Activated CD8-positive, alpha-beta memory T cell treated with anti-CD3 and anti-CD28 coated beads for 1 hour (primary cell): ENCODE results near the gene SOX6.
"Not testable (repeated sequence)": the region's sequence is repeated elsewhere in the genome, so short reads cannot be mapped to it uniquely, and the experiment has no call there.

Experiments used
- DNase-seq, 2 donors: peaks; one replicate each; pipeline ENCODE4 v3.0.0-alpha.2; 2020; ENCODE audit warnings: low read depth in 1 of 2; ENCODE audit errors: extremely low read depth in 1 of 2

Gene SOX6

DNA sequence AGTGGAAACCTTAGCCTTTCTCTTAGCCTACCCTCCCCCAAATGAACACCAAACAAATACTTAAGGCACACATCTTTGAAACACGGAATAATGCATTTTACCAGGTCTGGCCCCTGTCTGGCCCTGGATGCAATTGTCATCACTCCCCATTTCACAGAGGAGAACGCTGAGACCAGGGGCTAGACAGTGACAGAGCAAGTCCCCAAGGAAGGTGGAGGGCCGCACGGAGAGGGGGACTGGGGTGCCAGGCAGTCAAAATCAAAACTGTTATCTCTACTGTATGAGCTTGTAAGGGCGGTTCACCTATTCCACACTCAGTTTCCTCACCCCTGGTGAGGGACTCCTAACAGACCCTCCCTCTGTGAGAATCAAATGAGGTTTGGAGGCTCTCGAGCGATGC lies 414.2 kb downstream of the SOX6 start:
- no peak for DNase-seq

DNA sequence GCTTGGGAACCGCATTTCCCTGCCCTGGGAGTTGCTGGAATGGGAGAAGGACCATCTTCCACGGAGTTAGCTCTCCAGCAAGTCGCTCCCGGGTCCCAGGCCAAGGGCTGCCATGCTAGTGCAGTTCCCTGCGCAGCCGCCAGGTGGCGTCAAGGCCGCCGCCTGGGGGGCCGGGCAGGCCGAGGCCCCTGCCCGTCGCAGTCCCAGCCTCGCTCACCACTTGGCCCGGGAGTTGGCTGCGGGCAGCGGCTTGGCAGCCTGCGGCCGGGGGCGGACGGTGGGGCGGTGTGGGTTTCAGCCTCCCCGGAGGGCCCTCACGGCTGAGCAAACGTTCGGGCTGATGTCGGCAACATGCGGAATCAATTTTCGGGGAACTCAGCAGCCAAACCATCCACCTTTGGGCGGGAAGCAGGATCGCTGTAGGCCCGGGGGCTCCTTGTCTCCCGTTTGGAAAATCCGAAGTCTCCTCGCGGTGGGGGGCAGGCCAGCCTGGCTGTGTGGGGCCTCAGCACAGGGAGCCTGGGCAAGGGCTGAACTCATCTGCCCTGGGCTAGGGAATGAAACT lies 415.1 kb downstream of the SOX6 start:
- no peak for DNase-seq

DNA sequence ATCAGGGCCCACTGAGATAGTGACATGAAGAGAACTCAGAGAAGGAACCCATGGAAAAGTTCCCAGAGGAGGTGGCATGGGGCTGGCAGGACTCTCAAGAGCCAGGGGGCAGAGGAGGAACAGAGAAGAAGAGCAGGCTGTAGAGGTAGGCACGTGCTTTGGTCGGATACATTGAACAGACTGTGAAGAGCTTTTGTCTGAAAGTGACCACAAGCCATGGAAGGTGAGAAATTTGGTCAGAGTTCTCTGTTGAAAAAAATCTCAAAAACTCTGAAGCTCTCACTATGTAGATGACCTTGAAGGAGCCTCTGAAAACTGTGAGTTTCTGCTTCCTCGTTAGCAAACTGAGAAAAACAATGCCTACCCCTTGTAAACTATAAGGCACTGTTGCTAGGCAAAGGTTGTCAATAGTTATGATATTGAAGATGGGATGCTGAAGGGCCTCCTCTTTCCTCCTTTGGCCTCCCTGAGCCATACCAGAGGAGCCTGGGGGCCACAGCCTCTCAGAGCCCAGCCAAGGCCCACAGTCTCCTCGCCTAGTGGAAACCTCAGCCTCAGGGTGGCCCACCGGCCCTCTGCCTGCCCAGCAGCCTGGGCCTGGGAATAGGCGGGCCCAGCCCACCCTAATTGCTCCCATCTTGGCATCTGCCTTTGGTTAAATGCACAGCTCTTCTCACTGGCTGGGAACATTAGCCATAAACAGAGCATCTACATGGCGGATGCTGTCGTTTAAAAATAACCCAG lies 415.7 kb downstream of the SOX6 start:
- no peak for DNase-seq

DNA sequence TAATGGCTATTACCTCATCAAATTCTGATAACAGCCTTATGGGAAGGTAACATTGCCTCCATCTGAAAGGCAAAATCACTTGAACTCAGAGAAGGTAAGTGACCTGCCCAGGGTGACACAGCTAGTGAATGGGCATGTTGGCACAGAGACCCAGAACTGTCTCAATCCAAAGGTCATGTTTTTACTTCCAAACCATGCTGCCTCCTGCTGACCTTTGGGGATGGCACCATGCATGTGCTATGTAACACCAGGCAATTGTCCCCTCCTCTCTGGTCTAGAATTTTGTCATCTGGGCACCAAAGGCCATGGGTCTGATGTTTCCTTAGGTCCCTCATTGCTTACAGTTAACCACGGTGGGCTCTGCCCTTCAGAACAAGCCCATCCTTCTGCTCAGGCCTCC lies 417.4 kb downstream of the SOX6 start:
- DNase-seq = no peak

DNA sequence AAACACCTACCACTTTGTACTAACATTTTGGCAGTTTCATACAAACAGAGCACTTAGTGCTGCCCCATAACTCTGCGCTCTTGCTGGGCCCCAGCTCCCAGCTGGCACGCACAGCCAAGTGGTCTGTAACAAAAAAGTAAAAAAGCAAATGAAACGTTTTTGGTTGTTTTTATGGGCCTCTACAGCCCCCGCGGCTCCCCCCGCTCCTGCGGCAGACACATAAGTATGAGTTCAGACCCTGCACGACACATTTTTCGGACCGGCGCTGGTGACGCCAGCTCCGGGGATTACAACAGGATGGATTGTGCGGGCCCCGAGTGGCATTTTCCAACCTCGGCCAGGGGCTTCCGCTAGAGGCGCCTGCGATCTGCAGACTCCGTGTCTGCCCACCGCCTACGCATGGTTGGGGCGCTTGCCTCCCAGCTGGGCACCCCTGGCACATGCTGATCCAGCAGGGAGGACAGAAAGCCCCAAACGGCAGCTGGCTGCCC lies 418.2 kb downstream of the SOX6 start:
- no peak for DNase-seq

DNA sequence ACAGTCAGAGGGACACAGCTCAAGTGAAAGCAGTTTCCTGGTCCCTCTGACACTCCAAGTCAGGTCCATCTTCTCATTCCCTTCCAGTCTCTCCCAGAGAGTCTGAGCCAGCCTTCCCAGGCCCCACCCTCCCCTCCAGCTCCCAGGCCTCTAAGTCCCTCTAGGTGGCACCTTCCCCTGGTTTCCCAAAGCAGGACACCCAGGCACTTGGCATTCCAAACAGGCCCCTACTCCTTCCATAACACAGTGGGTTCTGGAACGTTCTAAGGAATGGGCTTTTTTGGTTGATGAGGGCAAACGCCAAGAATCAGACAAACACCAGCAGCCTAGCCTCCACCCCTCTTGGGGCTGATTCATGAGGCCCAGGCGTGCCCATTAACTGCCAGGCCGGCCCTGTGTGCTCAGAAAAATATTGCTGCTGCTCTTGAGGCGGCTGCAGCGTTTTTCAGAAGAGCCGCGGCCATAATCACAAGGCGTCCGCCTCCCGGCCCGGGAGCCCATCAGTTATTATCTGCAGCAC lies 418.7 kb downstream of the SOX6 start:
- DNase-seq = no peak

DNA sequence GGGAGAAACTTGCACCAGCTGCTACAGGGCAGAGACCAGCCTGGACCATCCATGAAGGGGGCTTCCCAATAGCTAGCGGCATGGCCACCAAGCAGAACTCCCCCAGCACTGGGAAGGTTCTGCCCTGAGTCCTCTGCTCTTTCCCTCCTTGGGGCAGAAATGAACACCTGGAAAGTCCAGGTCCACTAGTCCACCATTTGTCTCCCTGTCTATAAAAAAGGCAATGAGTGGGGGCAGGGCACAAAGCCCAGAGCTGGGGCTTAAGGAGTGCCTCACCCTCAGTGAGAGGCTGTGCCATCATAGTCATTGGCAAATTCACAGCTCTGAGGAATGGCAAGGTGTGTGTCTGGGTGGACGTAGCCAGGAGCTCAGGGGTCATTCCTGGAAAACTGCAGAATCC lies 420.3 kb downstream of the SOX6 start:
- no peak for DNase-seq

DNA sequence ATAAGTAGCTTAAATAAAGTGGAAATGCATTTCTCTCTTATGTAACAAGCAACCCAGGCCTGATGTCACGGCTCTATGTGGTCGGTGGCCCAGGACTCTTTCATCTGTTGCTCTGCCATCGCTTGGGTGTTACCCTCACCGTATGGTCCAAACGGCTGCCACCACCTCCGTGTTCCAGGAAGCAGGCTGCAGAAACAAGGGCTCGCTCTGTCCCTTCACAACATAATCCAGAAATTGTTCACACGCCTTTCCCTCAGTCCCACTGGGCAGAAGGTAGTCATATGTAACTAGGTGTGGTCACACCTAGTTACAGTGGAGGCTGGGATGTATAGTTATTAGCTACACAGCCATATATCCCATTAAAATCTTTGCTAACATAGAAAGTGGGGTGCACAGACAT lies 421.0 kb downstream of the SOX6 start:
- DNase-seq = no peak

DNA sequence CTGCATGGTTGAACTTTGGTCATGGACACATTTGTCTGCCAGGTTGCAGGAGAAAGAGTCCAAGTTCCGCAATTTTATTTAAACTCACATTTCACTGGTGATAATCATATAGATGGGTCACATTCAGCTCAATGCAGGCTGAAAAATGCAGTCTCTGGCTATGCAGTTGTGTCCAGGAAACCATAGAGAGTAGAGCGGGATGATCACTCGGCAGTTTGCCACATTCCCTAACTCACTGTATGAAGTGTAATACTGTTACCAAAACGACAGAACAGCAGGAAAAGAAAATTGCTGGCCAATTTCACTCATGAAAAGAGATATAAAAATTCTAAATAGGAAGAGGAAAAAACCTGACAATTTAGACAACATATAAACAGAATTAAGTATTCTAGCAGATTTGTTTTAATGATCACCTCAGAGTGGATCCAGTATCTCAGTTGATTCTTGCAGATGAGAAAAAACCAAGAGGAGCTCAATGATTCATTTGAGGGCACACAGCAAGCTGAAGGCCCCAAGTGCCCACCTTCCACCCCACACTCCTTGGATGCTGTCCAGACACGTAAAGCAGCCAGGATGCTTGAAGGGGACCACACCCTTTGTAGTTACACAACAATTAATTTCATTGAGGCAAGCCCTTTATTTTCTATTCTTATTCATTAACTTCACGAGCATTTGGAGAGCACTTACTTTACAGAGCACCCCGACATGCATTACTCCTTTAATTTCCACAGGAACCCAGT lies 422.3 kb downstream of the SOX6 start:
- DNase-seq = no peak

DNA sequence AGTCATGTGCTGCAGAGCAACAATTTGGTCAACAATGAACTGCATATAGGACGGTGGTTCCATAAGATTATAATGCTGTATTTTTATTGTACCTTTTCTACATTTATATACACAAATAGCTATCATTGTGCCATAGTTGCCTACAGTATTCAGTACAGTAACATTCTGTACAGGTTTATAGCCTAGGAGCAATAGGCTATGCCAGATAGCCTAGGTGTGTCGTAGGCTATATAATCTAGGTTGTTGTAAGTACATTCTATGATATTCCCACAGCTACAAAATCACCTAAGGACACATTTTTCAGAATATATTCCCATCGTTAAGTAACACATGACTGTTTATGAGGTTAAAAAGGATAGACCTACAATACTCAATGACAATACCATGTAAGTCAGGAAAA lies 423.9 kb downstream of the SOX6 start:
- DNase-seq = no peak

DNA sequence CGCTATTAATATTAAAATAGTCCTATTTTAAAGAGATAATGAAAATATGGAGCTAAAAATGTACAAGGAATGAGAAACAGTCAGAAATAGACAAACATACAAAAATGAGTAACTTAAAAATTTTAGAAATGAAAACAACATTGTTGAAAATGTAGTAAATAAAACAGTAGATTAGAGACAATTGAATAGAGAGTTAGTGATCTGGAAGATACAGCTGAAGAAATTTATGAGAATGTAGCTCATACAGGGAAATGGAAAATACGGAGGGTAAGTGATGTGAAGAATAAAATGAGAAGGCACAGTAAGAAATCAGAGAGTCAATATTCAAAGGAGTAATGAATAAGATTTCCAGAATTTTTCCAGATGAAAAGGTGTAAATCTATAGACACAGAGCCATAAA lies 424.8 kb downstream of the SOX6 start:
- DNase-seq = no peak

DNA sequence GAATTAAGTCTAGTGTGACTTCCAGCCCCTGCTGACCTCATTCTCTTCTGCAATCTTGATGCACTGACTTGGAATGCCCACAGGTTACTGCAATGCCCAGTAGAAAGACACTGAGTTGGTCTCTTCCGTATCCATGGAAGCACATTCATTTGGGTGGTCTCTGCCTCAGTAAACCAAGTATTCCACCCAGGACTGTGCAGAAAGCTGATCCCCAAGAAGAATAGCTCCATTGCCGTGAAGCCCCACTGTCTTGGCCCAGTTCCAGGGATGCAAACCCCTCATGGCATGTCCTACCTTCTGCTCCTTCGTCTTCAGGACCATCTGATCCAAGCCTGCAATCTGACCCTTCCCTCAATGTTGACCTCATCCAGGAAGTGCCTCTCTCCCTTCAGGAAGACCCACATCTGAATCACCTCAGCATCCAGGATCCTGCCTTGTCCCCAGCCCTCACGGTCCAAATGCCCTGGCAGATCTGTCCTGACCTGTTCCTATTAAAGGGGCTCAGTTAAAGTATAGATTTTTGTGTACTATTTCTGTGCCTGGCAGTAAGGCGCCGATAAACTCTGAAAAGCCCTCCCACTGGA lies 425.8 kb downstream of the SOX6 start:
- DNase-seq = no peak

DNA sequence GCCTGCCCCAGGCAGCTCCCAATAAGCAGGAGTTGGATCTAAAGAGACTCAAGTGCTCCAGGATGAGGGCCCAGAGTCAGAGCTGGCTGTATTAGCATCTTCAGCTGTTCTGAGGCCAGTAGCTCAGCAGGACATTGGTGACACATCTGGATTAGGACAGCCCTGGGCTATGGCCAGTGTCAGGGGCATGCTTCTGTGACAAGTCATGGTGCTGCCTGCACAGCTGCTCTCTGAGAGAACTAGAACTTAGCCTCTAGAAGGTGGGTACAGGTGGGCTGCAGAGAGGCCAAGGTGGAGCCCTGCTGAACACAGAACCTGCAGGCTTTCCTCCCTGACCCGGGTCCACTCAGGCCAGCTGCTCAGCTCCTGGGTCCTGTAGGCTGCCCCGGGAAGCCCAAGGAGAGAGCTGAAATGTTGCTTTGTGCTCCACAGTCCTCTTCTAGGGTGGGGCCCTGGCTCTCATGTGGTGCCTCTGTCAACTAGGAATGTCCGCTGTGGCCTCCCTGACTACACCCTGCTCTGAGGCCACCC lies 426.9 kb downstream of the SOX6 start:
- no peak for DNase-seq

DNA sequence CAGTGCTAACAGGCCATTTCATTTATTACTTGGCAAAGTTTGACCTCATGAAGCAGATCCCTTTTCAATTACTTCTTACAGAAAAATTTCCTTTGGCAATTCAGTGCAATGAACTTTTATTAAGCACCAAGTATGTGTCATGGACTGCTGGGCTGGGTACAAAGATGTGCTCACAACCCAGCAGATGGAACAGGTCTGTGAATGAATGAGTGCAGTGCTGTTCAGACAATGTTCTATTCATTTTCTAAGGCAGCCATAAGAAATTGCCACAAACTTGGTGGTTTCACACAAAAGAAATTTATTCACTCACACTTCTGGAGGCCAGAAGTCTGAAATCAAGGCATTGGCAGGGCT lies 428.5 kb downstream of the SOX6 start:
- no peak for DNase-seq

DNA sequence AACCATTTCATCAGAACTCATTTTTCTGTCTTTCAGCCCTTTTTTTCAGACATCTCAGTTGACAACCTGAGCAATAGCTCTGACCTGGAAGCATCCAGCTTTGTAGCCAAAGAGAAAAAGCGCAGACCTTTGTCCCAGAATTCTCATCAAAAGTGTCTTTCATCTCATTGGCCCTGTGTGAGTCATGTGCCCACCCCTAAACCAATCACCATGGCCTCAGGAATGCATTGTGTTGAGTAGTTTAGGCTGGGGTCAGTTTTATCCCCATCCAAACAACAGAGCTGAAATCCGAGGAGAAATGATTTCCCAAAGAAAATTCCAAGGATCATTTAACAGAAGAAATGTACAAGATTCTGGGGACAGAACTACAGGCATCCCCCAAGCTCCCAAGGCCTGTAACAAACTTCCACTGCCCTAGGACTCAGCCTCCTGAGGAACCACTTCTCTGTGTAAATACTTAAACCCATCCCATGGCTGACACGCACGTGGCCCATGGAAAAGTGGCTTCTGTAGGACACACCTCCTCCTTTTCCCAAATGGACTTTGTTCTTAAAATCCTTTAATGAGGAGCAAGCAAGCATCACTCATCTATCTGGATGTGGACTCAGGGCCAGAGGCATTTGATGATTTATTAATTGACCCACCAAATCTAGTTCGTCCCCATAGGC lies 429.0 kb downstream of the SOX6 start:
- DNase-seq = no peak

DNA sequence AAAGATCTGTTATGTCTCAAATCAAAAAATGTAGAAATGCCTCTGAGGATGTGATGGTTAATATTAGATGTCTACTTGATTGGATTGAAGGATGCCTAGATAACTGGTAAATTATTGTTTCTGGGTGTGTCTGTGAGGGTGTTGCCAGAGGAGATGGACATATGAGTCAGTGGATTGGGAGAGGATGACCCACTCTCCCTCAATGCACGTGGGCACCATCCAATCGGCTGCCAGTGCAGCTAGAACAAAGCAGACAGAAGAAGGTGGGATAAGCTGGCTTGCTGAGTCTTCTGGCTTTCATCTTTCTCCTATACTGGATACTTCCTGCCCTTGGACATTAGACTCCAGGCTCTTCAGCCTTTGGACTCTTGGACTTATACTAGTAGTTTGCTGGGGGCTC lies 430.3 kb downstream of the SOX6 start:
- DNase-seq = no peak

DNA sequence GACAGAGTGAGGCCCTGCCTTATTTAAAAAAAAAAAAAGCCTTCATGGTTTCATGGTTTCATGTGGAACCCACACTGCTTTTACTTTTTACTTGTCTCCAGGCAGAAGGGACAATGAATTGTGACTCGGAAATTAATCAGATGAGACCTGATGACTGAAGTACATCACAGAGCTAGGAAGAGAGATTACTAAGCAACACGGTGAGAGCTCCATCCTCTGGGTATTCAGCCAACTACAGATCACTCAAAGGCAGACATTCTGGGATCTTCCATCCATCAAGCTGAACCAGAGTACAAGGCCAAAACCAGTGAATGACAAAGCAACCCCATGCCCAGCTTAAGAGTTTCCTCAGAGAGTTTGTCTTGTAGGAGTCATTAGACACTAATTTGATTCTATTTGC lies 433.2 kb downstream of the SOX6 start:
- no peak for DNase-seq

DNA sequence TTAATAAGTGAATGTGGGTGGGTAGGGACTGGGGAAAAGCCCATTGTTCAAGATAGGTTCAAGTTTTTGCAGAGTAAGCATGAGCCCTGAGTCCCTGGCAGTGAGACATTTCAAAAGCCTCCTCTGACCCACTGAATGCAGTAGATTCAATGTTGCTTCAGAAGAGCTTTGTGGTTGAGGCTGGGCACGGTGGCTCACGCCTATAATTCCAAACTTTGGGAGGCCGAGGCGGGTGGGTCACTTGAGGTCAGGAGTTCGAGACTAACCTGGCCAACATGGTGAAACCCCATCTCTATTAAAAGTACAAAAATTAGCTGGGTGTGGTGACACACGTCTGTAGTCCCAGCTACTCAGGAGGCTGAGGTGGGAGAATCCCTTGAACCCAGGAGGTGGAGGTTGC lies 433.6 kb downstream of the SOX6 start:
- DNase-seq = not testable (repeated sequence)

DNA sequence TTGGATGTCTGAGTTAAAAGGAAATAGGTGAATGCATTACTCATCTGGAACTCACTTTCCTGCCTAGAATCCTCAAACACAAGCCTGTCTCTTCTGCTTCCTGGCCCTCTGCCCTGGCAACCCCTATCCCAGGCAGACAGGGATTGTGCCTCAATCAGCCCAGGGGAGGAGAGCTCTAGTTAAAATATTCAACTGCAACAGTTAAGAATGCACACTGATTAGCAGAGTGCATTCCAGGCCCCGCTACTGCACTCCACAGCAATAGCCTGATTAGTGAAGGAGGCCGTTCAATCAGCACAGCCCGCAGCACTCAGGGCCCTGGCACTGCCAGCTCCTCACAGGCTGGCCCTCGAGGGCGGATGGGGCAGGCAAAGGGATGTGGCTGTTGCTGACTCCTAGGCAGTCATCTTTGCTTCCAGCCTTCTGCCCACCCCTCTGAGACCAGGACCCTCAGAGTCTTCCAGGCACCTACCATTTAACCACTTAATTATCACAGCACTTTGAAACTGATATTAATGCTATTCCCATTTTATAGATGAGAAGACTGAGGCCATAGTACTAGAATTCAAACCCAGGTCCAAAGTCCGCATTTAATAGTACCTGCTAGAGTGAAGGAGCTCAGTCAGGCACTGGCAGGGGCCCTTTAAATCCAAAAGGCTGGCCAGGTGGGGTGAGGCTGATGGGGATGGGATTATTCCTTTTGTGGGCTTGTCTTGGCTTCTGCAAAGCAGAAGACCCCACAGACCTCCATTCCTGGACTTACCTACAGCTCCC lies 435.3 kb downstream of the SOX6 start:
- no peak for DNase-seq

DNA sequence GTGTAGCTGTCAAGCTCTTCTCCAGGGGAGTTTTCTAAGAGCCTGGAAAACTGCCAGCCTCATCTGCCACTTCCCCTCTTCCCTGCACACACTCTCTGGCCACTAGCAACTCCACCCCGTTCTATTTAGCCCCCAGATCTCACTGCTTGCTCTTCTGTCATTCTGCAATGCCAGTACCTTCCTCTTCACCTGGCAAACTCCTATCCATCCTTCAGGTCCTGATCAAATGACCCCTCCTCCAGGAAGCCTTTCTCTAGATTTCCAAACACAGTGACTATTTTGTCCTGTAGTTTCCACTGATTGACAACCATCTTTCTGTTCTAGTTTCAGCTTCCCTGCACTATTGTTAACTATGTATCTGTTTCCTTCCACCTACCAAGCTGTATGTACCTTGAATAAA lies 437.7 kb downstream of the SOX6 start:
- no peak for DNase-seq
